HG02798 (cell line): ENCODE results near the gene STRIP1.

Source experiments
- ATAC-seq: cut with Tn5 transposase; IDR thresholded peaks from one replicate; pipeline ENCODE4 v1.9.1; 2021; ENCODE audit warnings: mild to moderate bottlenecking; ENCODE audit not compliant: unreplicated experiment, poor library complexity

STRIP1 gene

GRCh38 chr1:110089561-110090275 is 55.3 kb downstream of the STRIP1 start:
- no peak for ATAC-seq

GRCh38 chr1:110091381-110091780 is 57.0 kb downstream of the STRIP1 start:
- no peak for ATAC-seq

DNA sequence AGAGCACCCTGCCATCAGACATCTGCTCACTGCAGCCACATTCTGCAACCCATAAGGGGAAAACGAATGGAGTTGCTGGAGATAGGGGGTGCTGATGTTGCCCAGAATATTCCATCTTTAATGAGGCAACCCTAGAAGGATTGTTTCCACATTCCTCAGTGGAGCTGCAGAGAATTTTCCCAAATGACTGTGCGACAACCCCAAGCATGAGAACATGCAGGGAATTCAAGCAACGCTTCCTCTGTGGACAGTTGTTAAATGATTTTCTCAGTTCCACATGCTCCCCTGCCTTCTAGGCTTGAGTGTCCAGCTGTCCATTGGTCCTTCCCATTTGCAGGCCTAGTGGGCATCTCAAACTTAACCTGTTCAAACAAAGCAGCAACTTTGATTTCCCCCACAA is 57.4 kb downstream of the STRIP1 start:
- ATAC-seq = no peak

GRCh38 chr1:110092991-110093390 is 58.6 kb downstream of the STRIP1 start:
- no peak for ATAC-seq

- no peak for ATAC-seq
These were observed 60.7 kb downstream of the STRIP1 start for GRCh38 chr1:110094931-110095654.

DNA sequence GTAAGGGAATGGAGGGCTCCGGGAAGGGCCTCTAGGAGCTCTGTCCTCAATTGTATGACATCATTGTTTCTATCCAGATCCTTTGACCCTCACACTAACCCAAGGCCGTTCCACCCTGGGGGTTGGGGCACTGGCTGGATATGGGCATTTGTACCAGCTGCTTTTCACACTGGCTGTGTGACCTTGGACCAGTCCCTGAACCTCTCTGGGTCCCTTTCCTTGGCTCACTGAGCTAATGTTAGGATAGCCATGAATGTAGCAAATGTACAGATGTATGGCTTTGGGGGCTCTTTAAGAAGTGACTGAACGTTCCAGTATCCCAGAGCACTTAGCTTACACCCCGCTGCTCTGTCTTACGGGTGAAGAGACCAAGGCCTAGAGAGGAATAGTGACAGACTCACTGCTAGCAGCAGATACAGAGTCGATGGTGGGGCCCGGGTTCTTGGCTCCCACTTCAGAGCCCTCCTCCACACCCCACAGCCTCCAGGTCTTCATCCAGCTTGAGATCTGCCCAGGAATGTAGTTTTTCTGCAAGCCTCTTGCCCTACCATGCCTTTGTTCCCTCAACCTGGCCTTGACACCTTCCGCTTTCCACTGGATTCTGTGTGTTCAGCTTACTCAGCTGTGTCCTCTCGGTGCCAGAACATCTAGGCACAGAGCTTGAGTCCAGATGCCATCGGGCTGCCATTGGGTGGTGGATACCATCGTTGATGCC is 63.2 kb downstream of the STRIP1 start:
- ATAC-seq = no peak

DNA sequence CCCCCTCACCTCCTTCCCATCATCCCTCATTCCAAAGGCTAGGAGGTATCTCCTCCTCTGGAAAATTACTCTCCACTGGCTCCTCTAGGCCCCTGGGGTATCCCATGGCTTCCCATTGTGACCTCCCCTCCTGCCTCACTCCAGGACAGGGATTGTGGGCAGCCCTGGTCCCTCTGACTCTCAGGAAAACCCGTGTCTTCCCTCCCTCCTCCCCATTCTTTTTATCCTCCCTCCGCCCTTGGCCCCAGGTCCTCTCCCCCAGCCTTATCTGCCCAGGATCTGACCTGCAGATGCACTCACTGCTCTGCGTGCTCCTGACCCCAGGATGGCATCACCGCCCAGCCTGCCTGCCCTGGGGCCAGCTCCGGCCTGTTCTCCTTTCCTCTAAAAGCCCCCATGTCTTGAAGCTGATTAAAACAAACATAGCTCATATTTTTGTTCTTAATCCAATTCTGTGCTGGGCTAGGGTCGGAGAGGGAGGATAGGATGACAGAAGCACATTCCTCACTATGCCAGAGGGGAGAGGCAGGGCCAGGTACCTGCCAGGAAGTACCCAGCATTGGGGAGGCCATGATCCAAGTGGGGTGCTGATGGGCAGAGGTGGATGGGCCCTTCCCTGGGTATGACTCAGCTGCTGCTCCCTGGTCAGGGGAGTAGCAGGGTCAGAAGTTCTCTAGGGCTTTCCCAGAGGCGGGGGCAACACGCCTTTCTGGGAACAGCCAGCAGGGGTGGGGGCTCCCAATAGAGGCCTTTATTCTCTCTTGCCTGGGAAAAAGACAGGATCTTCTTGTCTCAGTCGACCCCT is 64.0 kb downstream of the STRIP1 start:
- no peak for ATAC-seq

DNA sequence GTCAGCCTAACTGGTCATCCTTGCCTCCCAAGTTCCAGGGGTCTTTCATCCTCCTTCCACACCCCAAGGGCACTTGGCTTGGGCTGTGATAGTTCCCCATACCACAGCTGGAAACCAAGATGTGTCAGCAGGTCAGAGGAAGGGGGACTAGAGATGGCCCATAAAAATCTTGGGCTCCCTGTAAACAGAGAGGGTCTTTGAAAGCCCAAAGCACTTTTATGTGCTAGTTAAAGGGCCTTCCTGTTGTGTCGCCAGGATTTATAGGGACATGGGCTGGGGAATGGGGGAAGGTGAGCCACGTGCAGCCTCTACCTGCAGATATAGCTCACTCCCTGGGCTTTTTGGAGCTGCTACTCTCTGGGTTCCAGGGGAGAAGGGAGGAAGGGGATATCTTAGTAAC is 65.9 kb downstream of the STRIP1 start:
- no peak for ATAC-seq

- no peak for ATAC-seq
These were observed 67.7 kb downstream of the STRIP1 start for GRCh38 chr1:110102081-110102480.
